ENCODE data around the gene POLR1E. TPM values are rescaled to one million over a fixed set of nuclear protein-coding genes. Genes with fewer than 3 reads are reported as not detected.

POLR1E gene
- total and polyA plus RNA-seq, 9 of the 15 experiments (the other 6 are each of a cell fraction or from before 2014, with no cell fraction given) = 18.9 to 102 (median 74.4) TPM

DNA sequence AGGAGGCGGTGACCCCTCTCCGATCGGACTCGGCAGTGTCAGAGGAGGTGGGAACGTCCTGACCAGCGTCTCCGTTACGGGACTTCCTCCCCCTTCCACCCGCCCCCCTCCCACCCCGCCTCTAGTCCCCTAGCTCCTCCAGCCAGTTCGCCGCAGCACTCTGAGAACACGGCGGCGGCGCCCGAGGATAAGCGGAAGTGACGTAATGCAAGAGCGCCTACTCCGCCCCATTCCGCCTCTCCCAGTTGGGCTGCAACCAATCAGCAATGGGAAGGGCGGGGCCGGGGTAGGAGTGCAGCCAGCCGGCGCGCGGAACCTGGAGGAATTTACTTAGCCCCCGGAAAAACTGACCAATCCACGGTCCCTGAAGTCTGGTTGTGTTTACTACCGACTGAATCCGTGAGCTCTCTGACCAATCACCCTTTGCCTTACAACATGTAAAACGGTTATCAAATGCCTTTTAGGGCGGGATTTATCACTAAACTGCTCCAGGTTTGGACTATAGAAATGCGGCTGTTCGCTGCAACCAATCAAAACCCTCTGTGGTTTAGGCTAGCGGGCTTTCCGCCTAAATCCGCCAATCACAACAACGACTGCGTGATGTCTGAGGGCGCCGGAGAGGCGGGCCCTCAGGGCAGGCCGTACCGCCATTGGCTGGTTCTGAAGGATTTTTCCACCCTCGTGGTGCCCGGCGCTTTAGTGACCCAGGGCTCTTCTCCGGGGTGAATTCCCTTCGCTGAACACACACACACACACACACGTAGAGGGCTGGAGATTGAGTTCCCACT is 20.3 kb upstream of the POLR1E start, which contains the start of gene ZBTB5 (continued):
- TF ChIP-seq, protein P1, sequence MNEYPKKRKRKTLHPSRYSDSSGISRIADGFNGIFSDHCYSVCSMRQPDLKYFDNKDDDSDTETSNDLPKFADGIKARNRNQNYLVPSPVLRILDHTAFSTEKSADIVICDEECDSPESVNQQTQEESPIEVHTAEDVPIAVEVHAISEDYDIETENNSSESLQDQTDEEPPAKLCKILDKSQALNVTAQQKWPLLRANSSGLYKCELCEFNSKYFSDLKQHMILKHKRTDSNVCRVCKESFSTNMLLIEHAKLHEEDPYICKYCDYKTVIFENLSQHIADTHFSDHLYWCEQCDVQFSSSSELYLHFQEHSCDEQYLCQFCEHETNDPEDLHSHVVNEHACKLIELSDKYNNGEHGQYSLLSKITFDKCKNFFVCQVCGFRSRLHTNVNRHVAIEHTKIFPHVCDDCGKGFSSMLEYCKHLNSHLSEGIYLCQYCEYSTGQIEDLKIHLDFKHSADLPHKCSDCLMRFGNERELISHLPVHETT (CRISPR knock-in tag; conservative IDR thresholded peaks at IDR 0.05 in 1 of 2, IDR thresholded peaks at IDR 0.05 in 1 of 2) = peak in 1 of 2 experiments; percentile 73; a peak in 1 of 4 replicates
- TF ChIP-seq RBM15 (IDR thresholded peaks at IDR 0.05; ENCODE audit: insufficient read depth, low read length) (no peak), HDGF (IDR thresholded peaks at IDR 0.05) (no peak), ZBTB17 (CRISPR knock-in tag; IDR thresholded peaks at IDR 0.05) (no peak), WHSC1 (IDR thresholded peaks at IDR 0.05; ENCODE audit: low read length) (no peak), NFIX (CRISPR knock-in tag; IDR thresholded peaks at IDR 0.05; ENCODE audit: low read depth) (no peak), ZNF644 (tag; IDR thresholded peaks at IDR 0.05; ENCODE audit: low read depth) (no peak), ZNF324 (CRISPR knock-in tag; IDR thresholded peaks at IDR 0.05) (no peak), TAF15 (IDR thresholded peaks at IDR 0.05; ENCODE audit: low read depth, low read length) (no peak), RB1 (IDR thresholded peaks at IDR 0.05; ENCODE audit: low read depth) (peak; percentile 18; the same call in 1 of the 2 replicates), RBM25 (IDR thresholded peaks at IDR 0.05; ENCODE audit: low read depth, low read length, severe bottlenecking) (peak; percentile 94), KHSRP (IDR thresholded peaks at IDR 0.05) (no peak), PHF8 (IDR thresholded peaks at IDR 0.05; ENCODE audit: borderline replicate concordance, low read length) (peak; percentile 54; the same call in 1 of the 2 replicates), DIDO1 (tag; IDR thresholded peaks at IDR 0.05; ENCODE audit: low read depth) (0 out of 2 replicates have a peak, but pooled peaks have one; percentile 26), CXXC5 (CRISPR knock-in tag; IDR thresholded peaks at IDR 0.05) (peak; percentile 92), ETV1 (tag; conservative IDR thresholded peaks at IDR 0.05; ENCODE audit: low read depth) (0 out of 2 replicates have a peak, but pooled peaks have one; percentile 28), SMAD3 (CRISPR knock-in tag; conservative IDR thresholded peaks at IDR 0.05) (no peak), STAT5B (CRISPR knock-in tag; IDR thresholded peaks at IDR 0.05) (no peak), ZFP36 (IDR thresholded peaks at IDR 0.05; ENCODE audit: low read depth, low read length, partially characterized antibody) (no peak), ZNF165 (CRISPR knock-in tag; IDR thresholded peaks at IDR 0.05; ENCODE audit: borderline replicate concordance) (no peak), EGR1 (conservative IDR thresholded peaks at IDR 0.05) (peak; percentile 42; the same call in 1 of the 2 replicates), ZNF436 (CRISPR knock-in tag; IDR thresholded peaks at IDR 0.05) (no peak), RHOXF2B (CRISPR knock-in tag; conservative IDR thresholded peaks at IDR 0.05) (no peak), MAFG (tag; conservative IDR thresholded peaks at IDR 0.05) (no peak)
- TF ChIP-seq, protein P2, sequence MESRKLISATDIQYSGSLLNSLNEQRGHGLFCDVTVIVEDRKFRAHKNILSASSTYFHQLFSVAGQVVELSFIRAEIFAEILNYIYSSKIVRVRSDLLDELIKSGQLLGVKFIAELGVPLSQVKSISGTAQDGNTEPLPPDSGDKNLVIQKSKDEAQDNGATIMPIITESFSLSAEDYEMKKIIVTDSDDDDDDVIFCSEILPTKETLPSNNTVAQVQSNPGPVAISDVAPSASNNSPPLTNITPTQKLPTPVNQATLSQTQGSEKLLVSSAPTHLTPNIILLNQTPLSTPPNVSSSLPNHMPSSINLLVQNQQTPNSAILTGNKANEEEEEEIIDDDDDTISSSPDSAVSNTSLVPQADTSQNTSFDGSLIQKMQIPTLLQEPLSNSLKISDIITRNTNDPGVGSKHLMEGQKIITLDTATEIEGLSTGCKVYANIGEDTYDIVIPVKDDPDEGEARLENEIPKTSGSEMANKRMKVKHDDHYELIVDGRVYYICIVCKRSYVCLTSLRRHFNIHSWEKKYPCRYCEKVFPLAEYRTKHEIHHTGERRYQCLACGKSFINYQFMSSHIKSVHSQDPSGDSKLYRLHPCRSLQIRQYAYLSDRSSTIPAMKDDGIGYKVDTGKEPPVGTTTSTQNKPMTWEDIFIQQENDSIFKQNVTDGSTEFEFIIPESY (CRISPR knock-in tag; IDR thresholded peaks at IDR 0.05) = no peak
- TF ChIP-seq, protein P3, sequence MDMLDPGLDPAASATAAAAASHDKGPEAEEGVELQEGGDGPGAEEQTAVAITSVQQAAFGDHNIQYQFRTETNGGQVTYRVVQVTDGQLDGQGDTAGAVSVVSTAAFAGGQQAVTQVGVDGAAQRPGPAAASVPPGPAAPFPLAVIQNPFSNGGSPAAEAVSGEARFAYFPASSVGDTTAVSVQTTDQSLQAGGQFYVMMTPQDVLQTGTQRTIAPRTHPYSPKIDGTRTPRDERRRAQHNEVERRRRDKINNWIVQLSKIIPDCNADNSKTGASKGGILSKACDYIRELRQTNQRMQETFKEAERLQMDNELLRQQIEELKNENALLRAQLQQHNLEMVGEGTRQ (CRISPR knock-in tag; IDR thresholded peaks at IDR 0.05) = peak; percentile 44

All from K562 (cell line).